Inferior parietal cortex (tissue), 1 donor: ENCODE measurements around the gene PPP2R2B.
A peak's percentile ranks its signal among the peaks of the same experiment; 100 is the strongest.

Experiments
- DNase-seq: peaks from one replicate; pipeline ENCODE4 v3.0.0-alpha.2; 2016; ENCODE audit errors: extremely low spot score

The PPP2R2B gene

DNA sequence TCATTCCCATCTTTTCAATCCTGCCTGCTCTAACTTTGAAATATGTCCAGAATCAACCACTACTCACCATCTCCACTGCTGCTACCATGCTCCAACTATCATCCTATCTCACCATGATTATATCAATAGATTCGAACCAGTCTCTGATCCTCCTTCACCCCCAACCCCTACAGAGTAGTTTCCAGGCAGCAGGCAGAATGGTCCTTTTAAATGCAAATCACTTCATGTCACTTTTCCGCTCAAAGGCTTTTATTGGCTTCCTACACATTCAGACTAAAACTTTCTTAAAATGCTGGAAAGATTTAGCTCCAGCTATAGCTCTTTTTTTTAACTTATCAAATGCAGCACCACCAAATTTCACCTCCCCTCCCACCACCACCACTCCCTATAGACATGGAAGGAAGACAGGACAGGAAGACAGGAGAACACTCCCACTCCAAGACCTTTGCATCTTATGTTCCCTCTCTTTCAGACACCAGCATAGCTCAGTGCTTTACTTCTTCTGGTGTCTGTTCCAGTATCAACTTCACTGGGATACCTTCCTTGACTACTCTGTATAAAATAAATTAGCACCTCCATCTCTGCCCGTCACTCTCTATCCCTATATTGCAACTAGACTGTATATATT is 9.9 kb upstream of the PPP2R2B start:
- no peak for DNase-seq

DNA sequence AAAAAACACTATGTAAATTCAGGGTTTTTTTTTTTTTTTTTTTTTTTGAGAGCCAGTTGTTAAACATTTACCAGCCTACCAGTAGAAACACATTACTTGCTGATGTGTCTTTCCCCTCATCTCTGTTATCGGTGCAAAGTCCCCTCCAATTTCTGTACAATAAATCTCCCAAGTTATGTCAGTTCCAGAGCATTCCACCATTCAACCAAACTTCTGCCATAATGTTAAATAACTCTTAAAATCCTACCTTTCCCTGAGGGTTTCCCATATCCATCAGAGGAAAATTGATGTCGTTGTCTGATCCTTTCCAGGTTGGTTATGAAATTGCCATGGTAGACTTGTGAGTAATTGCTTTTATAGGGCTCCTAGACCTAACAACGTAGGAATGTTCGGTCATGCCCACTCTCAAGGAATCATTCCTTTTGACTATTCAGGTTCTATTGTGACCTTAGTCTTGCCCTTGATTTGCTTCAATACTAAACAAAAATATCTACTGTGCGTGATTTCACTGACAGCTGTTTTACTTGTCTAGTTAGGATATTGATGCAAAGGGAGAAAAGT is 5.6 kb upstream of the PPP2R2B start:
- DNase-seq = no peak

DNA sequence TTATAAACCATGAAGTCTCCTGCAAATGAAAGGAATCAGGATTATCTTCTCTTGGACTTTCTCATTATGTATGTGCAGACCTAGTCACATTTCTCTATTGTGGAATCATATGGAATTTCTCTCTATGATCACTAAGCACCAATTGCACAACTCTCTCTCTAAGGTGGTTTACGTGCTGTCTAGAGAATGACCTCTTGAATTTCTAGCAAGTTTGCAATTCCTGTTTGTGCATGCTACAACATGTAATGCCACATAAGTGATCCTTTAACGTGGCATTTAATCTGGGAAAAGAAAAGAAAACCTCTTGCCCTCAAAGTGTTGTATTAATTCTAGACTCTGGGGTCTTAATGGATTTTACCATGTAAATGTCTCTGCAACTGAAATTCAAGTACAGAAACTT is 5.0 kb upstream of the PPP2R2B start:
- DNase-seq = no peak

DNA sequence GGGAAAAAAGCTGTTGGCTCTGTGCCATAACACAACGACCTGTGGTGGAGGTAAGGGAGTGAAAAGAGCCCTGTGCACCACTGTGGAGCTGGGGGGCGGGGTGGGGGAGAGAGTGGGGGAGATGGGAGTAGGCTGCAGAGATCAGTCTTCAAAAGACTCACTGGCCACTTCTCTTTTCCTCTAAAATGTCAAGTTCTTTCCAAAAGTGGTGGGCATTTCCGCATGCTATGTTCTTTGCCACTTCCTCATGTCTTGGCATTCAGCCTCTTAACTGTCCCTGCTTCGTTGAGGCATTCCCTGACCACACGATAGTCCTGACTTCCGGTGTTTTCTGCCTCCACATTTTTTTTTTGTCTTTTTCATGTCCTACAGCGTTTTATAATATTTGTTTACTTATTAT is 2.4 kb upstream of the PPP2R2B start:
- no peak for DNase-seq

DNA sequence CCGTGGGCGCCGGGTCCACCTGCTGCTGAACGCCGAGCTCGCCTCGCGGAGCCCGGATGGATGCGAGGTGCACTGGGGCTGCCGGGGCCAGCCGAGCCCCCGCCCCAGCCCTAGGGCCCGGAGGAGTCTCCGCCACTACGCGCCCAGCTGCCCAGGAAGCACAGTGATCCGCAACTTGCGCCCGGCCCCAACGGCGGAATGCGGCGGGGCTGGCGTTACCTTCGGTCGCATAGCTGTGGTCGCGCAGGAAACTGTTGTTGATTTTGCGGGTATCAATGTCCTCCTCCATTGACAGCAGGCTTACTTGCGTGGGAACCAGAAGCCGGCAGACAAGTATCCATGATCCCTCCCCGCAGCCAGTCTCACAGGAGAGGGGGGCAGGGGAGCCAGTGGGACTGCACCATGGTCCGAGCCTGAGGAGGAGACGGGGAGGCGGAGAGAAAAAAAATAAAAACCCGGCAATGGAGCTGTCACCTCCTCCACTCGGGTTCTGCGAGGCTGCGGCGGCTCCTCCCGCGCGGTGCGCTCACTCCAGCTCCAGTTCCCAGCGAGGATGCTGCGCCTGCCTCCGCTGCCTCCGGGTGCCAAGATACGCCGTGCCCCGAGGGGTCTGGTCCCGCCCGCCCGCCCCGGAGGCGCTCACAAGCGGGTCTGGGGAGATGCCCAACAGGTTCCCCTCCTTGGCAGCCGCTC is 628 bp downstream of the PPP2R2B start:
- DNase-seq = peak; percentile 44

DNA sequence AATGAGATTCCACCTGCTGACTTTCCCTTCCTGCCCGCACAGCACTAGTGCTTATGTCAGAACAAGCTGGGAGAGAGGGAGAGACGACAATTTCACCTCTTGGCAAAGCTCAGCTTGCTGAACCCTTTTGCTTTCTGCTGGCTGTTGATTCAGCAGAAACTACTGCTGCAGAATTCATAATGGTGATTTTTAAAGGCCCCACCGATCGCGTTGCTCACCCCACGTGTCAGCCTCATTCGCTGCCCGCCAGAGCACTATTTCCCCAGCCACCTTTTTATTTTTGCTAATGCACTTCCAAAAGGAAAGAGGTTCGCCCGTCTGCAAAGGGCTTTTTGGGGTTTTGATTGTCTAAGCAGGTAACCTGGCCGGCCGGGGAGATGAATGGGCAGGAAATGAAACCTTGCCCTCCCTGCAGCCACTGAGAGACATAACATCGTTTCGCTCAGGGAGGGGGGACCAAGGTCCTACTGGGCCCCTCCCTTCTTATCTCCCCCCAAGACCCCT is 1.3 kb downstream of the PPP2R2B start:
- DNase-seq = peak; percentile 38

DNA sequence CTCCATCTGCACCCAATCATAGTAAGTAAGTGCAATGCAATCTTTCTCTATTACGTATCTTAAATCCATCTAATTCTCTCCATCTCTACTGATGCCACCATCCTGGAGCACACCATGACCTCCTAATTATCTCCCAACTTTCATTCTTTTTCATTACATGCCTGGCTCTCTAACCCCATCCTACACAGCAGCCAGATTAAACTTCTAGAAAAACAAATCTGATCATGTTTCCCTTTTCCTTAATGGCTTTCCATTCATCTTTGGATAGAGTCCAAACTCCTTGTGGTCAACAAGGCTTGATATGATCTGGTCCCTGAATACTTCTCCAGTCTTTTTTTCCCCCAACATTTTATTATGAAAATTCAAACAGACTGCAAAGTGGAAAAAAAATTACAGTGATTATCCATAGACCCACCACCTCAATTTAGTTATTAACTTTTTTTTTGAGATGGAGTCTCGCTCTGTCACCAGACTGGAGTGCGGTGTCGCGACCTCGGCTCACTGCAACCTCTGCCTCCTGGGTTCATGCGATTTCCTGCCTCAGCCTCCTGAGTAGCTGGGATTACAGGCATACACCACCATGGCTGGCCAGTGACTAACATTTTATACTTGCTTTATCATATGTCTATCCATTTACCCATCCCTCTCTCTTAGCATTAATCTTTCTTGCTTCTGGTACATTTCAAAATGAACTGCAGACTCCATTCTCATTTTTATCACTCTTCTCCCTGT is 5.2 kb downstream of the PPP2R2B start:
- DNase-seq = no peak

DNA sequence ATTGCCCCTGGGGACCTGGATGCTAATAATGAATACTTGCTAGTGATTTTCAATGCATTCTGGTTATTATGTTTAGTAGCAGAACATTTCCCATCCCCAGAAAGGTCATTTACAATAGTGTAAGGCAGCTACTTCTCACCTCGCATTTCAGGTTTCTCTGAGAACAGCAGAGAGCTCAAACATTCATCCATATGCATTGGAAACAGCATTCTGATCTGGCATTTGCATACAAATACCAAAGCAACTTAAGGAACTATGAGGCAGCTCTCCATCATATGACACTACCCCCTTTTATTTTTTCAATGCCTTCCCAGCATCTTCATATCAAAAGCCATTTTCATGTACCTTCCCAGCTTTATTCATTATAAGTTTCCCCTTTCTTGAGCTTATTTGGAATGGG is 6.4 kb downstream of the PPP2R2B start:
- DNase-seq = no peak

DNA sequence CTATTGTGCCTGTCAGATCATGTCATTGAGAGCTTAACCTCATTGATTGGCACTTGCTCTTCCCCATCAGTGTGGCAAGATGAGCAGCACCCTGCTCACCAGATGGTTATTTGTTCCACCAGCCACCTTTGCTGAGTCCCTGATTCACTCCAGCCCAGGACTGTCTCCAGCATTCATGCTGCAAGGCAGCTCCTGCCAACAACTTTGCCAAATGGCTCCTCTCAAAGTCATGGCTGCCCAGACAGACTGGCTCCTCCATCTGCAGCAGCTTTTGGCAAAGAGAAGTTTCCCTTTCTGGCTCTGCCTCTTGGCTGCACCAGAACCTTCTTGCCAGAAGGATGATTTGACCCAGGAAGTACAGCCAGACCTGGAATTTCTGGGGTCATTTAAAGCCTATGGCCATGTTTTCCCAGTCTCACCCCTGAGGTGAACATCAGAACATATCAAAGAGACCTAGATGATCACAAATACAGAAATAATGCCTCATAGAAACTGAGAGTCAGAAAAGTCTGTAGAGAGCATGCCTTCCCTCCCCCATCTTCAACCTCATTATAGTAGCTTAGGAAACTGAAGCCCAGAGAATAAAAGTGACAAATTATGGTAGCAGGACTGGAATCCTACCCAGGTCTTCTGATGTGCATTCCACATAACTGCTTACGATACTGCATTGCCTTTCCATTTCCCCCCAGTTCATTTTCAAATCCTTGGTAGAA is 10.4 kb downstream of the PPP2R2B start:
- no peak for DNase-seq

DNA sequence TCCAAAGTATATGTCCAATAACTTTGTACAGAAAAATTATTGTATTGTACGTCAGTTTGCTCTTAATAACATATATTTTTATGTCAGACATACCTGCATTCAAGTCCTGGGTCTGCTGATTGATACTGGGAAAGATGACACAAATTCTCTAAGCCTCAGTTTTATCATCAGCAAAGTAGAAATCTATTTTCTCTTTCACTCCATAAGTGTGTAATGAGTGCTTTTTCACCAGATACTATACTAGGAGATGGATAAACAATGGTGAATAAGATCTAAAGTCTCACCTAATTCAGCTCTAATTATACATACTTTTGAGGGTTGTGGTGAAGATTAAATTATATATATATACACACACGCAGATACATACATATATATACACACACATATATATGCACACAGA is 12.3 kb downstream of the PPP2R2B start:
- DNase-seq = no peak

DNA sequence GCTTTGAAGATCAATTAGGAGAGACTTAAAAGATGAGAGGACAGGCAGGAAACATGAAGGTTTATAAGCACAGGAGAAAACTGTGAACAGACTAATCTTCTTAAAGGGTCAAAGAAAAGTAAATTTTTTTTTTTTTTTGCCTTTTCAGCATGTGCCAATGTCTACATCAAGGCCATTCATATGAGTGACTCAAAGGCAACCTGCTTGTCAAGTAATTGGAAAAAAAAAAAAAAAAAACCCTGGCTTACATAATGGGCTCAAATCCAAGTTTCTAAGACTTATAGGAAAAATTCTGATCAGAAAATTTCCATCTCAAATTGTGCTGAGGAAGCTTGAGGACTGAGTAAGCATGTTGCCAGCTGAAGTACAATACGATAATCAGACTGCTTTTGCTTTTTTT is 15.9 kb downstream of the PPP2R2B start:
- DNase-seq = no peak

DNA sequence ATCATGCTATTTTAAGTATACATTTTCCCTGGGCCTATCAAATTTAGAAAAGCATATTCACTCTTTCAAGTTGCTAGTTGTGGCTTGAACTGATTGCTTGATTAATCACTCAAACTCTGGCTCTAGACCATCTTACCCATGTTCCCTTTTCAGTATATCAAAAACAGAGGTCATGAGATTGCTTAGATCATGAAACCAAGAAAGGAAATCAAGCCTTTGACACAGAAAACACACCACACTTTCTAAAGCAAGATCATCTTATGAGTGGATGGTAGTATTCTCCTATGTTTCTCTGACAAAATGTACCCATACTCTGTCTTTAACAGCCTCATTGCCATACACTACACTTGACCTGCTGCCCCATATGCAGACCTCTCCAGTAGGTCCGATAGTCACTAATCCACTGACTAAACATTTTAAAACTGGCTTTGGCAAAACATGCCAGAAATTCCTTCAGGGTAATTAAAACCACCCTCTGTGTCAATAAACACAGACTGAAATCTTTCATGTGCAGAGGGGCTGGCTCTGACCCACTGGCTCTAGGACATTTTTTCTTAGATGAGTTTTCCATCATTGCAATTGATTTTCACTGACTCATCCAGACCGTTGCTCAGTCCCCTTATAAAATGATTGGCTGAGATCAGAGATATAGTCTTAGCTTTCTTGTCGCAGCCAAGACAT is 18.2 kb downstream of the PPP2R2B start:
- DNase-seq = no peak

DNA sequence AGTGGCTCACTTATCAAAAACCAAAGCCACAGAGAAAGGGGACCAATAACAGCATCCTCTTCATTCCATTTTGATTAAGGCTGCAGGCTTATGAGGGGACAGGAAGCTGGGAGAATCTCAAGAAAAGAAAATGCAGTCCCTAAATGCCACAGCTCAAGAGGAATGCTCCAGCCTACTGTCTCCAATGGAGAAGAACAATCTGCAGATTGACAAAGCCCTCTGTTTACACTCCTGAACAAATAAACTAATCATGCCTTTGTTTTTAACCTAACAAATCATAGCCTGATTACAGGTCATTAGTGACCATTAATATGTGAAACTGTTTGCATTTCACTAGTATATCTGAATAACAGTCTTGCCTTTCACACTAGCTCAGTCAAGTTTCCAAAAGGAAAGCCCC is 26.5 kb downstream of the PPP2R2B start:
- no peak for DNase-seq

DNA sequence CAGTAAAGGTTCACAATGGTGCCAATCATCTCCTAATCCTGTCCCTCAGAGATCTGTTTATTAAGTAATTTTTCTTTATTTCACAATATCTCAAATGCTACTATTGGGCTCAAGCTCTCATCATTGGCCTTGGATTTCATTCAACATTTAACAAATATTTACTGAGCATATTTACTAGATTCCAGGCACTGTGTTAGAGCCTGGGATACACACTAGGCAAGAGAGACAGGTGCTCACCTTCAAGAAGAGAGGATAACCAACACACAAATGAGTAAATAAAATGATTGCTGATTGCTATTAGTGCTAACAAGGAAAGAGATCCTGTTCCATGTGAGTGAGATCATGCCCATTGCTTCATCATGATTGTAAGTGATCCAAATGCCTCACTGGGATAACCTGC is 27.4 kb downstream of the PPP2R2B start:
- DNase-seq = no peak

DNA sequence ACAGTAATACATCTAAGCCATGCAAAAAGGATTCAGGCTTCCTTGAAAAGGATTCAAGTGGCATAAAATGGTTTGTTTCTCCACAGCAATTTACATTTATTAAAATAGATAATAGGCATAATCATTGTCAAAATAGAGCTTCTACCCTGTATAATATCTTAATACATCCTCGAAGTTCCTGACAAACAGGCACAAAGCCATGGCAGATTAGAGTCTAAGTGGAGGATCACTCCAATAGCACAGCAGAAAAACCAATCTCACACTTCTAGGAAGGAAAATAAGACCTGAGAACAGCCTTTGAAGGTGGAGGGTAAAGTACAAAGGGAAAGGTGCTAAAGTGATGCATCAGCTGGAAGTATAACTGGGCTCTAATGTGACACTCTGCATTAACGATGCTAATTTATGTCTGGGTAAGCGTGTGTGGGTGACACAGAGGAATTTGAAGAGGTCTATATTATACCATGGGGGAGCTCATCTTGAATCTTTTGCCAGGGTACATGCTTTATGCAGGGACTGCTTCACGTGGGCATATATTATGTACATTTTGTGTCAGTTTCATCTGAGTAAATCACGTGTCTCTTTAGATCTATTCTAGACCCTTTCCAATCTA is 28.8 kb downstream of the PPP2R2B start:
- no peak for DNase-seq

DNA sequence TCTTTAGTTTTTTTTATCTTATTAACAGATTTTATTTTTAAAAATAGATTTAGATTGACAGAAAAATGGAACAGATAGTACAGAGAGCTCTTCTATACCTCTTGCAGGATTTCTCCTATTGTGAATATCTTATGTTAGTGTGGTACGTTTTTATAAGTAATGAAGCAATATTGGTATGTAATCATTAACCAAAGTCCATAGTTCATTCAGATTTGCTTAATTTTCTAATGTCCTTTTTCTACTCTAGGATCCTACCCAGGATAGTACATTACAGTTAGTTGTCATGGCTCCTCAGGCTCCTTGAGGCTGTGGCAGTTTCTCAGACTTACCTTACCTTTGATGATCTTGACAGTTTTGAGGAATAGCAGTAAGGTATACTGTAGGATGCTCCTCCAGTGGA is 30.4 kb downstream of the PPP2R2B start:
- no peak for DNase-seq

DNA sequence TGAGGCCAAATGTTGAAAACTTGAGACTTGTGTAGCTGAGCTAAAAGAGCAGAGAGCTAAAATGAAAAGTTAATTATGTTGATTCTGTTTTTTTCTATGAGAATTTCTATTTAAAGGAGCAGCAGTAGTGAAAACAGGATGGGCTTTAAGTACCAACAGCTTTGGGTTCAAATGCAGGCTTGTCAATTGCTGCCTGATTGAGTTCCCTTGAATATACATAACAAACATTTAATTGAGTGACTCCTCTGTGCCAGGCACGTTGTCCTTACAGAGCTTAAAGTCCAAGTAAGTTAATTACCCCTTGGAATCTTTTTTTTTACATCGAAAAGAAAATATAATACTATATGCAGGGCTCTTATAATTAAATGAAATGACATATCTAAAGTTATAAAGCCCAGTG is 38.5 kb downstream of the PPP2R2B start:
- DNase-seq = no peak

DNA sequence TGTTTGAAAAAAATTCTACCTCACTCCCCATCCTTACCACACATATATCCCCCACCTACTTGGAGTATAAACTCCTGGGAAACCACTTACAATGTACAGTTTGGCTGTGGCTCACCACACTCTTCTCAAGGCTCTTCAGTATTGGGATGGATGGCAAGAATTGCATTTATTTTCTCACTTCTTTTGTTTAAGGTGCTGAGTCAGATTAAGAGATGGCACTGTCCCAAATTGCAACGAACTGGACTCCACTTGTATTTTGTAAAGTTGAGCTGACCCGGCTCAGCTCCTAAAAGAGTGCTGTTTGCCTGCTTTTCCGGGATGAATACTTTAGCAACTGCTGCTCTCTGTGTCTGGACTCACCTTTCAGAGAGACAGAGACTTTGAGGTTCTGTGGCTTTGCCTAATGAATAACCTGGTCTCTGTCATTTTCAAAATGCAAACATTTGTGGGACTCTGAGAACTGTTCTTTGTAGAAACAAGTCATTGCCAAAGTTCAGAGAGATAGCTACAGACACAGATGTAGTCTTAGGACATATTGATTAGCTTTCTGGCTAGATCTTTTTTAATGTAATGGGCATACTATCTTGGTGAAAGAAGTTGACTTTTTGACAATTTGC is 42.2 kb downstream of the PPP2R2B start:
- DNase-seq = no peak

DNA sequence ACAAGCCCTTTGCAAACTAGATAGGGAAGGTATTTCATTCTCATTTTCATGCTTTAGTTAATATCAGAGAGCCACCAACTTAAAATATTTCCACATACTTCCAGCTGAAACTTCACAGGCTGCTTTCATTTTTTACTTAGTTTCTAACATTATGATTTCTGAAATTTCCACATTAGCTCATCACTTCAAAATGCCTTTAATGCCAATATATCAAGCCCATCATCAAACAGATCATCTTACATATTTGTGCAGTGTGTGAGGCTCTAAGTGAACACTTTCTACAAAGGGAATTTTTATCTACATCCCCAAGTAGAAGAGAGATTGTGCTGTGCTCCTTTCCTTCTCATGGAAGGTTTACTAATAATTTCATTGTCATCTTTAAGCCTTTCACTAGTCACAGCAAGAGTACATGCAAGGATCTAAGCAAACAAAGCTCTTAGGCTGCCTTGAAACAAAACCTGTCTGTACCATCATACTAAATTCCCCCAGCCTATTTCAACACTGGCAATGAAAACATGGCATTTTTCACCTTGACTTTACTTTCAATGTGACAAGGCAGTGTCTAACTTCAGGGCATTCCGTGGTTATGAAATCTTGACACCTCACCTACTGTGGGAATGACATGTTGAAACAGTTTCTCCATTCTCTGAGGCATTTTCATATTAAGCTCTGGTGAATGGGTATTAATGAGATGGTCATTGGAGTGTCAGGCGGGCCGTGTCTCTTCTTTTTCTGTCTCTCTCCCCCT is 45.4 kb downstream of the PPP2R2B start:
- DNase-seq = no peak

DNA sequence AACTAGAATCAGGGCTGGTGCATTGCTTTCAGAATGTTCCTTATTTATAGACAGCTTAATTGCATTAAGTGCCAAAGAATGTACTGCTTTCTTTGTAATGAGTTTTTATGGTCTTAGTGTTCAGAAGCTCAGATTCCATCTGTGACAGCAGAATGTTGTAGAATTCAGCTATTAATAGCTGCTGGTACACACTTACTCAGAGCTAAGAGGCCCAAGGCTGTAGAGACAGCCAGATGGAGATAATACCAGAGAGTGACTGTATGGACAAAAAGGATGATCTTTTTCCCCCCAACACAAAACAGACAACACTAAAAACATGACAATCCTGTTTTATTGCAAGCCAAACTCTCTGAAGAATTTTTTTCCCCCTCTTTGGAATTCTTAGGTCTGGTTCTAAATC is 50.2 kb downstream of the PPP2R2B start:
- no peak for DNase-seq
